Uterus (tissue), 2 donors: ENCODE measurements around the gene MOB3C.

Experiments
- POLR2A ChIP-seq, 2 donors: fragments of 450-650 bp; IDR thresholded peaks; one replicate each; pipeline ENCODE4 v1.6.1; 2016; ENCODE audit warnings: antibody characterized with exemption in 2 of 2, mild to moderate bottlenecking in 1 of 2, moderate library complexity in 1 of 2
- TF ChIP-seq, protein P1 (sequence below), 4 experiments: fragments of 200-600 bp in 2 of 4; fragments of 450-650 bp in 2 of 4; sonication (generic) in 2 of 4; IDR thresholded peaks; one replicate each; pipeline ENCODE4 v1.5.1; 2016 to 2019; ENCODE audit warnings: antibody characterized with exemption in 4 of 4, mild to moderate bottlenecking in 2 of 4, moderate library complexity in 1 of 4

DNA sequence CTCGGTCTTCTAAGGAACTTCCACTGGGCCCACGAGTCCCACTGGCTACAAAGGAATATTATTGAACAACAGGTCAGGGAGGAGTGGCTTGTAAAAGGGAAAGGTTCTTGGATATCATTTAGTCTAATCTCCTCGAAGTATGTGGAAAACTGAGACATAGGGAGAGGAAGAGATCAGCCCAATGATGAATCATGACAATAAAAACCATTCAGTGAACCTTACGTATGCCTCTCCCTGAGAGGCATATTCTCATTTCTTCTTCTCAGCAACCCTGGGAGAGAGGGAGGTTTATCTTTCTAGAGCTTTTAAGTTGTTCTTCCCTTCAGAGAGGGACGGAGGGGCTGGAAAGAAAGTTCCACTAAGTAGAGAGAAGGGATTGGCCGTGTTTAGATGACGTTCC, 5.3 kb upstream of the MOB3C start:
- TF ChIP-seq, protein P1, sequence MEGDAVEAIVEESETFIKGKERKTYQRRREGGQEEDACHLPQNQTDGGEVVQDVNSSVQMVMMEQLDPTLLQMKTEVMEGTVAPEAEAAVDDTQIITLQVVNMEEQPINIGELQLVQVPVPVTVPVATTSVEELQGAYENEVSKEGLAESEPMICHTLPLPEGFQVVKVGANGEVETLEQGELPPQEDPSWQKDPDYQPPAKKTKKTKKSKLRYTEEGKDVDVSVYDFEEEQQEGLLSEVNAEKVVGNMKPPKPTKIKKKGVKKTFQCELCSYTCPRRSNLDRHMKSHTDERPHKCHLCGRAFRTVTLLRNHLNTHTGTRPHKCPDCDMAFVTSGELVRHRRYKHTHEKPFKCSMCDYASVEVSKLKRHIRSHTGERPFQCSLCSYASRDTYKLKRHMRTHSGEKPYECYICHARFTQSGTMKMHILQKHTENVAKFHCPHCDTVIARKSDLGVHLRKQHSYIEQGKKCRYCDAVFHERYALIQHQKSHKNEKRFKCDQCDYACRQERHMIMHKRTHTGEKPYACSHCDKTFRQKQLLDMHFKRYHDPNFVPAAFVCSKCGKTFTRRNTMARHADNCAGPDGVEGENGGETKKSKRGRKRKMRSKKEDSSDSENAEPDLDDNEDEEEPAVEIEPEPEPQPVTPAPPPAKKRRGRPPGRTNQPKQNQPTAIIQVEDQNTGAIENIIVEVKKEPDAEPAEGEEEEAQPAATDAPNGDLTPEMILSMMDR (IDR thresholded peaks at IDR 0.05): no peak
- no peak for TF ChIP-seq POLR2A (IDR thresholded peaks at IDR 0.05)
